Astrocyte (in vitro differentiated cells and primary cell): ENCODE measurements around the gene PRICKLE1.

Experiments used
- EZH2 ChIP-seq: IDR thresholded peaks from 2 replicates; pipeline ENCODE4 v1.6.1; 2012; ENCODE audit warnings: mild to moderate bottlenecking, low read length, inconsistent platforms; ENCODE audit not compliant: insufficient read depth
- TF ChIP-seq, protein P1 (sequence below): IDR thresholded peaks from 2 replicates; pipeline ENCODE4 v1.5.1; 2011; ENCODE audit warnings: low read depth, mild to moderate bottlenecking, inconsistent platforms, low read length, moderate library complexity; ENCODE audit not compliant: insufficient read depth

DNA sequence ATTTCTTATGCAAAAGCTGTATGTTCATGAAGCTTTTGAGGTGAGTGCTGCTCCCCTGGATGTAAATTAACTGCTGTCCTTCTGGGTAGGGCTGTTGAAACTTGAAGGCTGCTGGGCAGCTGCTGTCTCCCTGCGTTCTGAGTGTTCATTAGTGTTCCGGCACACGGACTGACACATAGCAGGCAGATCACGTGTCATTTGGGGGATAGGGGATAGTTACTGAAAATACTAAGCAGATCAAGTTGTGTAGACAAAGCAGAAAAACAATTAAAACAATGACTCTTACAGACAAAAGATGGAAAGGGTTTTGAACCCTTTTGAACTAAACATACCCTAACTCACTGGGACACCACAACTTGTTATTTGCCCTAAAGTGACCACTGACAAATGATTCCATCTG, 82.5 kb downstream of the PRICKLE1 start:
- TF ChIP-seq, protein P1, sequence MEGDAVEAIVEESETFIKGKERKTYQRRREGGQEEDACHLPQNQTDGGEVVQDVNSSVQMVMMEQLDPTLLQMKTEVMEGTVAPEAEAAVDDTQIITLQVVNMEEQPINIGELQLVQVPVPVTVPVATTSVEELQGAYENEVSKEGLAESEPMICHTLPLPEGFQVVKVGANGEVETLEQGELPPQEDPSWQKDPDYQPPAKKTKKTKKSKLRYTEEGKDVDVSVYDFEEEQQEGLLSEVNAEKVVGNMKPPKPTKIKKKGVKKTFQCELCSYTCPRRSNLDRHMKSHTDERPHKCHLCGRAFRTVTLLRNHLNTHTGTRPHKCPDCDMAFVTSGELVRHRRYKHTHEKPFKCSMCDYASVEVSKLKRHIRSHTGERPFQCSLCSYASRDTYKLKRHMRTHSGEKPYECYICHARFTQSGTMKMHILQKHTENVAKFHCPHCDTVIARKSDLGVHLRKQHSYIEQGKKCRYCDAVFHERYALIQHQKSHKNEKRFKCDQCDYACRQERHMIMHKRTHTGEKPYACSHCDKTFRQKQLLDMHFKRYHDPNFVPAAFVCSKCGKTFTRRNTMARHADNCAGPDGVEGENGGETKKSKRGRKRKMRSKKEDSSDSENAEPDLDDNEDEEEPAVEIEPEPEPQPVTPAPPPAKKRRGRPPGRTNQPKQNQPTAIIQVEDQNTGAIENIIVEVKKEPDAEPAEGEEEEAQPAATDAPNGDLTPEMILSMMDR, result no peak
- no peak for TF ChIP-seq EZH2
